Fibroblast of skin of left biceps (primary cell): Measurements from ENCODE around the gene TGFBR3L.
A peak's percentile ranks its signal among the peaks of the same experiment; 100 is the strongest.
"Not testable (repeated sequence)": the region's sequence is repeated elsewhere in the genome, so short reads cannot be mapped to it uniquely, and the experiment has no call there.

Experiments
- DNase-seq, 2 experiments: peaks; one replicate each; pipeline ENCODE4 v3.0.0-alpha.2; 2013; ENCODE audit warnings: low read depth in 2 of 2

Gene TGFBR3L

DNA sequence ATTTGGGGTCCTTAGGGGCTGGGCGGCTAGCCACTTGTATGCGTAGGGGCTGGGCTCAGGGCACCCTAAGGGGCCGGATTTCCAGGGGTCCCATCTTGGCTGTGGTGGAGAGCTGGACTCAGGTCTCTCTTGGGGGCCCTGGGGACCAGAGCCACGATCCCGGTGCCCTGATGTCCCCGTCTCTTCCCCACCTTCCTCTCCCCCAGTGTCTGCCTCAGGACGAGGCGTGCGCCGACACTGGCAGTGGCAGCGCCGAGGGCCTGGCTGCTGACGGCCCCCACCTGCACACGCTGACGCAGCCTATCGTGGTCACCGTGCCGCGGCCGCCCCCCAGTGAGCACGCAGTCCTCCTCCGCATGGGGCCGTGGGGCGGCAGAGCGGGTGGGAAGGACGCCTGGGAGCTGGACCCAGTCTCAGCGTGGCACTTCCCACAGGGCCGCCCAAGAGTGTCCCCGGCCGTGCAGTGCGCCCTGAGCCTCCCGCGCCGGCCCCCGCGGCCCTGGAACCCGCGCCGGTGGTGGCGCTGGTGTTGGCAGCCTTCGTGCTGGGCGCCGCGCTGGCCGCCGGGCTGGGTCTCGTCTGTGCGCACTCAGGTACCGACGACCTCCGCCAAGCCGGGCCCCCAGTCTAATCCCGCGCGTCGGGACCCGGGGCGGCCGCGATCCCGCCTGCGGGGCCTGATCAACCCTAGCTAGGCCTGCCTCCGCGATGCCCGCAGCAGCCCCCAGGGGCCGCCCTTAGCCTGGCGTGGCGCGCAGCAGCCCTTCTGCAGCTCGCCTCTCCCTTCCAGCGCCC is 2.8 kb downstream of the TGFBR3L start:
- no peak for DNase-seq

- not testable (repeated sequence) for DNase-seq
Observed at GRCh38 chr19:7918062-7918614, 3.5 kb downstream of the TGFBR3L start.

- DNase-seq: no peak
Observed at GRCh38 chr19:7918615-7919421, 4.2 kb downstream of the TGFBR3L start.

DNA sequence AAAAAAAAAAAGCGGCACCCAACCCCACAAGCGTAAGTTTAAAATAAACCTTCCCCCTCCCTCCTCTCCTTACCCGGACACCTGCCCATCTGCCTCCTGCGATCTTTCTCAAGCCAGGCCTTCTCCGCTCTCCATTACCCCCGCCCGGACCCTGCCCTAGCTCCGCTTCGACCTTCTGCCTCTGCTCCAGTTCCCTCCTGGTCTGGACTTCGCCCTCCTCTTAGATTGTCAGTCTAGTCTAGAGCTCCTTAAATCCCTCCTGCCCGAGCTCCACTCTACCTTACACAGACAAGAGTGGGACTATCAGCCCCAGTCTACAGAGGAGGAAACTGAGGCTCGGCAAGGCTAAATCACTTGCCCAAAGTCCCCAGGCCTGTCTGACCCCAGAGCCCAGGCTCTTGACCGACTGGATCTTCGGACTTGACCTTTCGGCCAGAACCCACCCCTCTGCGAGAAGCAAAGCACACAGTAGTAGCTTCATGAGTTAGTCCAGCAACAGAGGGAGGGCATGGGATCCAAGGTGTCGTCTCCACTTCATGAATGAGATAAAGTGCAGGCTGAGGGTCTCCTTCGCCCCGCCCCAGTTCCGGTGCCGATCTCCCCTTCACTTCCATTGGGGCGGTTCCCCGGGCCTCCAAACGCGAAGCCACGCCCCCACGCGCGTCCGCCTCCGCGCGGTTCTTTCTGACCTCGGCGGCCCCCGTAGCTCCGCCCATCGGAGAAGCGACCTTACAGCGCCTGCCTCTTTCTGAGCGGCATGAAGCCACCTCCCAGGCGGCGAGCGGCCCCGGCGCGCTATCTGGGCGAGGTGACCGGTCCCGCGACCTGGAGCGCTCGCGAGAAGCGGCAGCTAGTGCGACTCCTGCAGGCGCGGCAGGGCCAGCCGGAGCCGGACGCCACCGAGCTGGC is 5.2 kb downstream of the TGFBR3L start, which contains the start of gene SNAPC2:
SNAPC2 (plus strand) TSS at position 729 of the 909 bp plus-strand sequence; CDS start at position 758, 29 bp downstream.
- DNase-seq: peak; percentile 85 to 89

- DNase-seq: peak; percentile 88 to 90
Observed at GRCh38 chr19:7920519-7921301, 6.1 kb downstream of the TGFBR3L start.

GRCh38 chr19:7921302-7921966 is 6.8 kb downstream of the TGFBR3L start:
- no peak for DNase-seq

- no peak for DNase-seq
Observed at GRCh38 chr19:7921967-7922835, 7.6 kb downstream of the TGFBR3L start.

- DNase-seq: no peak
Observed at GRCh38 chr19:7922836-7923195, 8.2 kb downstream of the TGFBR3L start.

DNA sequence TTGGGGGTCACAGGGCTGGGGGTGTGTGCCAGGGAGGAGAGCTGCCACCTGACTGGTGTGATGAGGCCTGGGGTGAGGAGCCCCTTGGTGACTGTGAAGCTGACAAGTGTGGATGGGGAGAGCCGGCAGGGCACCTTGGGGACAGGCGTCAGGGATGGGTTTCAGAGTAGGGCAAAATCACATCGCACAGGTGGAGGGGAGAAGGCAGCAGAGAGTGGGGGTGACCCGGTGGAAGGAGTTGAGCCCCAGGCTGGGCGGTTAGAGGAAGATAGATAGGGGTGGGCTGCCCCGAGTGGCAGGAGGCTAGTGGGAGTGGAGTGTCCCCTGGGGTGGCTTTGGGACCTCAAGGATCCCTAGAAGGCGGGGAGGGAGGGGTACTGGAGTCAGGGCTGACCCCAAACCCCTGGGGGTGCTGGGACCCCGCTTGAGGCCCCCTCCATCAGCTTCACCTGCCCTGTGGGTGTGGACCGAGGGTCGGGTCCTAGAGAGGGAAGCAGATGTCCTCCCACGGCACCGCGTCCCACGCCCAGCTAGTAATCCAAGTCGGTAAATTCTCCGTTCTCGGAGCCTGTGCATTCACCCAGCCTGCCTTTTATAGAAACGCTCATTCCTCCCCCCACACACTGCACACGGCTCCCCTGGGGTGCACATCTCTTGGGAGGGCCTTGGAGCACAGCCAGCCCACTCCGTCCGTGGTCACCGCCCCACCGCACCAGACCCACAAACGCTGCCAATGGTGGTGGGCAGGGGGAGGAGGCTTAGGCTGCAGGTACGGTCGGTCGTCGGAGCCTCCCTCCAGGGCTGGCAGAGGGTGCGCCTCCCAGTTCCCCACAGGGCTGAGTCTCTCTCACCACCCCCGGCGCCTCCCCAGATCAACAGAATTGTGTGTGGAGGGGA is 8.9 kb downstream of the TGFBR3L start:
- DNase-seq: no peak

GRCh38 chr19:7924241-7924640 is 9.6 kb downstream of the TGFBR3L start:
- DNase-seq: no peak

- no peak for DNase-seq
Observed at GRCh38 chr19:7924651-7925170, 10.1 kb downstream of the TGFBR3L start.

- no peak for DNase-seq
Observed at GRCh38 chr19:7925171-7925851, 10.7 kb downstream of the TGFBR3L start.

GRCh38 chr19:7926021-7926726 is 11.5 kb downstream of the TGFBR3L start, which contains the start of gene CTXN1:
Gene CTXN1, minus strand, starts transcription at chr19:7926135. Its CDS starts 597 bp downstream, at chr19:7925538.
- DNase-seq: no peak

DNA sequence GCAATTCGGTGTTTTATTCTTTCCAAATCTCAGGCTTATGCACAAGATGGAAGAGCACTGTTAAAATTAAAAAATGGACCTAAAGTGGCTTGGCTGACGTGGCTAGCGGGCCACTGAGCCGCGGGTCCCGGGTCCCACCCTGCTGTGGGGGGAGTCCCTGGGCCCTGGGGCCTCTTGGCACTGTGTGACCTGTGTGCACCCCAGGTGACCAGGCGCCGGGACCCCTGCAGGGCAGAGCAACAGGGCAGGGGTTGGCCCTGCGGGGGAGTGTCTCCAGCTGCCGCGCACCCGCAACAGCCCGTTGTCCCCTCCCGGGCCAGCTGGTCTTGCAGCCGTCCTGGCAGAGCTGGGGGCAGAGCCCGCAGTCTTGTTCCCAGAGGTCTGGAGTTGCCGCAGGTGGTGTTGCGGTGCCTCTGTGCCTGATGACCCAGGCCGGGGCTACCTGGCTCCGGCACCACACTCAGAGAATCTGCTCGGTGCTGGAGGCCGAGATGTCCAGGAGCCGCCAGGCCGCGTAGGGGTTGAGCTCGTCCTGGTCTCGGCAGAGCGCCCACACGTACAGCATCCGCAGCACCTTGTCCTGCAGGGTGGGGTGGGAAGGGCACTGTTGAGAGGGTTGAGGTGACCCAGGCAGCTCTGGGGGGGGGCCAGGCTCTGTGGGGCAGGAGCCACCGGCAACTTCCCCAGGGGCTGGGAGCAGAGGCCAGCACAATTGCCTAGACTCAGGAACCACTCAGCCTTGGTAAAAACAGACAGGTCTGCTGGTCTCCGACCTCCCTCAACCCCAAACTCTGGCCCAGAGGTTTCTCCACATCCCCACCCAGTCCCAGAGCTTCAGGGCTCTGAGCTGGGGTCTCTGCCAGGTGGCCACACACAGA is 12.3 kb downstream of the TGFBR3L start:
- no peak for DNase-seq

- DNase-seq: no peak
Observed at GRCh38 chr19:7927605-7928333, 13.1 kb downstream of the TGFBR3L start.
